ENCODE results near the gene CPNE7.

CPNE7 gene

DNA sequence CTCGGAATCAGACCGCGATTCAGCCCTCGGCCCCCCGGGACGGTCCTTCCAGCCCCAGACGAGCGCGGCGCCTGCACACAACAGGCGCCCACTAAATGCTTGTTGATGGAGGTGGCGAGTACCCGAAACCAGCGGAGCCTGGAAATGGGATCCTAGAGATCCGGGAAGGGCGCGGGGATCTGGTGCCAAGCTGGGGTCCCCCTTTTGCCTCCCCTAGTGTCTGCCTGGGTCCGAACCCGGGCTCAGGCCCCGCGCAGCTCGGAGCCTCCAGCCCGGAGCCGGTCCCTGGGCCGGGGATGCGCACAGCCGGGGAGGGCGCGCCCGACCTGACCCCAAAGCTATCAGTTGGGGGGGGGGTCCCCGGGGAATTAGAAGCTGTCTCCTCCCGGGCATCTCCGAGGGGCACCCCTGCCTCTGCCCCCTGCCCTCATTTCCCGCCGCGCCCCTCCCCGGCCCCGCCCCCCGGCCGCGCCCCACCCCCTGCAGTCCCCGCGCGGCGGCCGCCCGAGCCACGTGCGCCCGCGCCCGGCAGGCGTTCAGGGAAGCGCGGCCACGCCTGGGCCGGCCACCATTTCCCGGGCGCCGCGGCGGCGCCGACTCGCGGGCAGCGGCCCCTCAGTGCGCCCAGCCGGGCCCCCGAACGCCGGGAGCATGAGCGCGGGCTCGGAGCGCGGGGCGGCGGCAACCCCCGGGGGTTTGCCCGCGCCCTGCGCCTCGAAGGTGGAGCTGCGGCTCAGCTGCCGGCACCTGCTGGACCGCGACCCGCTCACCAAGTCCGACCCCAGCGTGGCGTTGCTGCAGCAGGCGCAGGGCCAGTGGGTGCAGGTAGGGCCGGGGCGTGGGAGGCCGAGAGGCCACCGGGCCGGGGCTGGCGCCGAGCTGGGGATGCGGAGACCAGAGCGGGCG lies at the start of gene CPNE7:
Gene CPNE7 (plus strand): TSS at position 512 of the 906 bp plus-strand sequence. CDS start 140 bp downstream, at position 652.
- no peak for DNase-seq (ENCODE audit: low read depth)

DNA sequence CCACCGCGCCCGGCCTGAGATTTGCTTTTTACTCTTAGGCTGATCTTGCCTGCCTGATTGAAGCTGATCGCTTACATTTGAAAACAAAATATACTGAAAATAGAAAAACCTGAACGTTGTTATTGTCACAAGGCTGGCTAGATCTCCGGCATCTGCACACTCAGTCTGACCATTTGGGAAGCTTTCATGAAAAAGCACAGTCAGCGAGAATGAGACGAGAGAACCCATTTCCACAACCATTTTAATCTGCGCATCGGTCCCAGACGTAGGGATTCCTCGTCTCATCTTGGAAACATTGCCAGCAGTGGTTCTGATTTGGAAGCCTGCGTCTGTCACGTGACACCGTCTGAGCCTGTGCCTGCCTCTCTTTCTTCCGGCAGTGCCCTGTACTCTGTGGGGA lies 46.5 kb upstream of the CPNE7 start:
- no peak for DNase-seq (ENCODE audit: low read depth)

DNA sequence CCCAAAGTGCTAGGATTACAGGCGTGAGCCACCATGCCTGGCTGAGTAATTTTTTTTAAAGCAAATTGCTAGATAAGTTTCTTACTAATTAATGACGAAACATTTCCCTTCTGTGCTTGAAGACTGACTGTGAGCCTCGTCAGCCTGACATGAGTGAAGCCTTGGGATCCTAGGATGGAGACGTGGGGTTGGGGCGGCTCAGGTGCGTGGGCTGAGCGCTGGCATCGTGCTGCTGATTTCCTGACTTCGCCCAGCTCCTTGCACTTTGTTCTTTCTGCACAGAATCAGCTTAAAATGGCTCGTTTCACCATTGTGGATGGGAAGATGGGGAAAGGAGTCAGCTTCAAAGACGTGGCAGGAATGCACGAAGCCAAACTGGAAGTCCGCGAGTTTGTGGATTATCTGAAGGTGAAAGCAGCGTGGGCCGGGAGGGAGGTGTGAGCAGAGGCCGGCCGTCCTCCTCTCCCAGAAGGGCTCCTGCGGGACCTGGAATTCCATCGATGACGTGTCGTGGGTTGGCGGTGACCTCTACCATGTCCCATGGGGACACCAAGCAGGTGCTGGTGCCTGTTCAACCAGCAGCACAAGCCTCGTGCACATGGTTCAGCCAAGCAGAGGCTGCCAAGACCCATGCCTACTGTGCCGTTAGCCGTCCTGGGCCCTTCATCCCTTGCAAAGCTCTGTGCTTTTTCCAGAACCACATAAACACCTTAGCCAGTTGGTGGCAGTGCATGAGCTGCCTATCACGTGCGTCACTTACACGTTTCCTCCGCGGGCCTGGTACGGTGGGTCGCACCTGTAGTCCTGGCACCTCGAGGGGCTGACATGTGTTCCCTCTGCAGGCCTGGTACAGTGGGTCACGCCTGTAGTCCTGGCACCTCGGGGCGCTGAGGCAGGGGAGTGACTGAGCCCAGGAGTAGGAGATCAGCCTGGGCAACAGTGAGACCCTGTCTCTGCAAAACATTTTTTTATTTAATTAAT lies 44.9 kb upstream of the CPNE7 start:
- no peak for DNase-seq (ENCODE audit: low read depth)

DNA sequence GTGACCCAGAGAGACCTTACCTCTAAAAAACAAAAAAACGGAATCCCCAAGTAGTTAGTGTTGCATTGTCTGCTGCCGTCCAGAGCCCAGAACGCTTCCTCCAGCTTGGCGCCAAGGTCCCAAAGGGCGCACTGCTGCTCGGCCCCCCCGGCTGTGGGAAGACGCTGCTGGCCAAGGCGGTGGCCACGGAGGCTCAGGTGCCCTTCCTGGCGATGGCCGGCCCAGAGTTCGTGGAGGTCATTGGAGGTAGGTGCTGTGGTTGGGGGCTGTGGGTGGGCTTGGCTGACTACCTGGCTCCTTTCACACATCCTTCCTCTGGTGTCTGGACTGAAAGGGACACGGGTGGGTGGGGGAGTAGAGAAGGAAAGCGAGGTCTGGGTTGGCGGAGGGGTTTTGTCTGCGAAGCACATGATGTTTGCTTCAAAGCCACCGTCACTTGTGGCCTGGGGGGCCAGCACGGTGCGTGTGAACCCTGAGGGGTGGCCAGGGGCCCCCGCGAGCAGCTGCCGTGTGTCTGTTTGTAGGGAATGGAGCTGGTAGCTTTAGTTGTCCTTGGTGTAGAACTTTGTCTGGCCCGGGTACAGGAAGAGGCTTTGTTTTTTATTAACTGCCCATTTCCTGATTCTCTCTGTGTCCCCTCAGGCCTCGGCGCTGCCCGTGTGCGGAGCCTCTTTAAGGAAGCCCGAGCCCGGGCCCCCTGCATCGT lies 43.6 kb upstream of the CPNE7 start:
- no peak for DNase-seq (ENCODE audit: low read depth)

DNA sequence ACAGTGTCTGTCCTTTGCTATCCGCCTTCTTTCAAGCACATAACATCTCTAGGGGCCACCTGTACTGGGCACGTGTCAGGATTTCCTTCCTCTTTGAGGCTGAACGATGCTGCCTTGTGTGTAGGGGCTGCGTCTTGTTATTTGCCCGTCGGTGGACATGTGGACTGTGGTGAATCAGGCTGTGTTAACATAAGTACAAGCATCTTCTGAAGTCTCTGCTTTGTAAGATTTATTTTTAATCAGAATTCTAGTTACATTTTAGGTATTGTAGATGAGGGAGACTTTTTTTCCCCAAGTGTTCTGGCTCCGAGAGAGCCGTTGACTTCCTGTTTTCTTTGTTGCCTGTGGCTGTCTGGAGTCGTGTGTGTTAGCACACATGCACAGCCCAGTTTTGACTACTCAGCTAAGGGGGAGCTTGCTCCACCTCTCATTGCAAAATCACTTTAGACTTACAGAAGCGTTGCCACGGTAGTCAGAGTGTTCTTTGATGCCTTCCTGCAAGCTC lies 41.3 kb upstream of the CPNE7 start:
- no peak for DNase-seq (ENCODE audit: low read depth)

DNA sequence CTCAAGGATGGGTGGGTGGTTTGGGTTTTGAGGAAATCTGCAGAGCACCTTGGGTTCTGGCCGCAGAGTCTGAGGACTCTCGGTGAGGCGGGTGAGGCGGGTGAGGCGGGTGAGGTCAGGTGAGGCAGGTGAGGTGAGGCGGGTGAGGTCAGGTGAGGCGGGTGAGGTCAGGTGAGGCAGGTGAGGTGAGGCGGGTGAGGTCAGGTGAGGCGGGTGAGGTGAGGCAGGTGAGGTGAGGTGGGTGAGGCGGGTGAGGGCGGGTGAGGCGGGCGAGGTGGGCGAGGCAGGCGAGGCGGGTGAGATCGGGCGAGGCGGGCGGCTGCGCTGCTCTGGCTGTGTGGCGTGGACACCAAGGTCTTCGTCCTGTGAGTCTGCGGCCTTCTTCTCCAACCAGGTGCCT lies 39.2 kb upstream of the CPNE7 start:
- no peak for DNase-seq (ENCODE audit: low read depth)

DNA sequence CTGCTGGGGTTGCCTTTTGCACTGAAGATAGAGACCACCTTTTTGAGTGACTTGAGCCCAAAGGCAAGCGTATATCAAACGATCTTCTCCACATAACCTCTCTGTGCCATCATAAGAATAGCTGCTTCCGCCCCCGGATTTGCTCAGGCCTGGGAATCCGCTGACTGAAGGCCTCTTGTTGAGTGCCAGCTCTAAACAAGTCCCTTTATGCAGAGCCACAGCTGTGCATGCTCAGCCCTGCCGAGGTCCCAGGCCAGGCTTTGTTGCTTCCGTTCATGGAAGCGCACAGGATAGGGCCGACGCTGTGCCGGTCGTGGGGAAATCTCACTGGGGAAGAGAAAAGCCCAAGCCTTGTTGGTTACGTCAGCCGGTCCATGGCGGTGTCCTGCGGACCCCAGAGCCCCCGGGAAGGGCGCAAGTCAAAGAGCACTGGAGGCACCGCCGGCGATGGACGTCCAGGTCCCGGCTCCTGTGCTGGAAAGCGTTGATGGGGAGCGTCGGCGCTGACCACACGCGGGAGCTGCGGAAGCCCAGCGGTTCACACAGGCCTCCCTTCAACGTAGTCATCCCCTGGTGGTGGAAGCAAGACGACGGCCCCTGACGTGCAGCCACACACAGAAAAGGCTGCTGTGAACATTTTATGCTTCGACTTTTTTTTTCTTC lies 38.5 kb upstream of the CPNE7 start:
- DNase-seq (ENCODE audit: low read depth), result no peak

DNA sequence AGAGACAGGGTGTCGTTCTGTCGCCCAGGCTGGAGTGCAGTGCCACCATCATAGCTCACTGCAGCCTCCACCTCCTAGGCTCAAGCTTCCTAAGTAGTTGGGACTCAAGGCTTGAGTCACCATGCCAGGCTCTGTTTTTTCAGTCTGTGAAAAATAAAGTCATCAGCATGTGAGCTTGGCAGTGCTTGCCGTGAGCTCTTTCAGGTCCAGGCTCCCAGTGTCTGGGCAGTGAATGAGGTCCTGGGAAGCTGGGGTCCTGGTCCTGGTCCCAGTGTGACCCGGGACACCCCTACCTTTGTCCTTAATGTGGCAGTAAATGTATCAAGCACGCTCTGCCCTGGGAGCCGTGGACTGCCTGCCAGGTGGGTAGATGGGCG lies 38.0 kb upstream of the CPNE7 start:
- DNase-seq (ENCODE audit: low read depth), result no peak

DNA sequence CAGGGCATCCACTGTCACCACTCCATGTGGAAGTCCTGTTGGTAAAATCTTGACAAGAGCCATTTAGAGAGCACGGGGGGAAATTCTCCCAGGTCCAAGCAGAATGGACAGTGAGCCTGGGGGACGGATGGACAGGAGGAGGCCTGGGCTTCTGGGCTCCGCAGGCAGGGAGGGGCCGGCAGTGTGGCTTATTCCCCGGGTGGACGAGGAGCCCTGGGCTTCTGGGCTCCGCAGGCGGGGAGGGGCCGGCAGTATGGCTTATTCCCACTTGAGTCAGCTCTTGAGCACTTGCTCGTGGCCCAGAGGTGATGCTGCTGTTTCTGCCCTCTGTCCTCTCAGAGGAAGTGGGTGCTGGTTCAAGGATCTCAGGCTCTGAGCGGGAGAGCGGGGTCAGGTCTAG lies 37.3 kb upstream of the CPNE7 start:
- DNase-seq (ENCODE audit: low read depth), result no peak

DNA sequence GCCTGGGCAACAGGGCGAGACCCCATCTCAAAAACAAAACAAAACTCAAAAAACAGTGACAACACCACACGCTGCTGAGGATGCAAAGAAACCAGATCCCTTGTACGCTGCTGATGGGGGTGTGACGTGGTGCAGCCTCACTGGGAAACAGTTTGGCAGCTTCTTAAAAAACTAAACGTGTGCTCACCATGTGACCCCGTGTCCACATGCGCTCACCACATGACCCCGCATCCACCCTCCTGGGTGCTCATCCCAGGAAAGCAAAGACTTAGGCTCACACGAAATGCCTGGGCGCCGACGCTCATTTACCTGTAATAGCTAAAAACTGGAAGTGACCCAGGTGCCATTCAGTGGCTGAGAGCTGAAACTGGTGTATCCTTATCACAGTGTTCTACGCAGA lies 35.0 kb upstream of the CPNE7 start:
- no peak for DNase-seq (ENCODE audit: low read depth)

DNA sequence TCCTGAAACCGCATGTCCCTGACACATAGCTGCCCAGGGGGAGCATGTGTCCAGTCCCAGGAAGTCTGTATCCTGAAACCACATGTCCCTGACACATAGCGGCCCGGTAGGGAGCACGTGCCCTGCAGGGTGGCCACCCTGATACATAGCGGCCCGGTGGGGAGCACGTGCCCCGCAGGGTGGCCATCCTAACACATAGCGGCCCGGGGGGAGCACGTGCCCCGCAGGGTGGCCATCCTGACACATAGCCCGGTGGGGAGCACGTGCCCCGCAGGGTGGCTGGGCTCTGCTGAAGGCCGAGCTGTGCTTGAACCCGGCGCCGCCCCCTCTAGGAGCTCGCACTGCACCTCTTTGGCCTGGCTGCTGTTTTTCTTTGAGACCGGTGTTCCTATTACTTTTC lies 33.8 kb upstream of the CPNE7 start:
- no peak for DNase-seq (ENCODE audit: low read depth)

DNA sequence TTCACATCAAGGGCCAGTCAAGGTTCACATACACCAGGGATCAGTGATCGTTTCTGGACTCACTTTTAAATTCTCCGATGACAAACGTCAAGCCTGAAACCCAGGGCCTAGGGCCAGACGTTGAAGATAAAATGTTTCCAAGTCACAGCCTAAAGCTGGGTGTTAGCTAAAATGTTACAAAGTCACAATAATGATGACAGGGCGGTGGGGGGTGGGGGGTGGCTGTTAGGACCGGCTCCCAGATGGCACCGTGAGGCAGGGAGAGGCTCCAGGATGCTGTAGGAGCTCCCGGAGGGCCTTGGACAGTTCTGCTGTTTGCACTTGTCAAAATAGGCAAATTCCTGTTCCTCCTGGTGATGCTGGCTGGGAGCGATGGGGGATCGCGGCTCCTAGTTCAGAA lies 31.4 kb upstream of the CPNE7 start:
- DNase-seq (ENCODE audit: low read depth), result no peak

DNA sequence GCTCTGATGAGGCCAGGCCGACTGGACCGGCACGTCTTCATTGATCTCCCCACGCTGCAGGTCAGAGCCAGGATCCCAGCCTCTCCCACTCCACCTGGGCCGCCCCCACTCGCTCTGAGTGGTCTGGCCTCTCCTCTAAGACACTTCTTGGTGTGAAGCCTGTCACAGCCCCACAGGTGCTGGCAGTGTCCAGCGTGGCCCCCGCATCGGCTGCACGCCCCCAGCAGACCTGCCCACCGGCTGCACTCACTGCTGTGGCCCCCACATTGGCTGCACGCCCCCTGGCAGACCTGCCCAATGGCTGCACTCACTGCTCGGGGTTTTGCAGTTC lies 30.9 kb upstream of the CPNE7 start:
- DNase-seq (ENCODE audit: low read depth), result no peak

DNA sequence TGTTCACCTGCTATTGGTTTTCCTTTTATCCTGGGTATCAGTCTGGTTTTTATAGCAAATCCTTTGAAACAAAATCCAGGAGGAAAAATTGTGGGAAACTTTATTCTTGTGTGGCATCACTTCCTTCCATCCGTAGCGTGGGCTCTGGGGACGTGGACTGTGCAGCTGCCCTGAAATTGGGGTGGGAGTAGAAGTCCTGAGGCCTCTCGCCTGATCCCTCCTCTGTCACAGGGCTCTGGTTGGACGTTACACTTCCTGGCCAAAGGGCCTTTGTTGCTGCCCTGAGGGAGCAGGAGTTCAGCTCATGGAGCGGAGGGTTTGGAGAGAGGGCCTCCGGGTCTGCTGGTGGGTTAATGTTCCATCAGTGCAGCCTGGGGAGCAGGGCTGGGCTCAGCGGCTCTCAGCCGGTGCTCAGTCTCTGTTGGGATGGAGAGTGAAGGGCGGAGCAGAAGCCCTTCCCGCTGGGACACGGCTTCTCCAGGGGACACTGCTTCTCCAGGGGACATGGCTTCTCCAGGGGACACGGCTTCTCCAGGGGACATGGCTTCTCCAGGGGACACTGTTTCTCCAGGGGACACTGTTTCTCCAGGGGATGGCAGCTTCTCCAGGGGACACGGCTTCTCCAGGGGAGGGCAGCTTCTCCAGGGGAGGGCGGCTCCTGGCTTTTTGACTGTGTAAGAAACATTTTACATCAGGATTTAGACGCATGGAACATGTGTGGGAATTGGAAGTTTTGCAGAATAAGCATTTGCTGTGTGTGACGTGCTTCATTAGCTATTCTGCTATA lies 30.3 kb upstream of the CPNE7 start:
- no peak for DNase-seq (ENCODE audit: low read depth)

DNA sequence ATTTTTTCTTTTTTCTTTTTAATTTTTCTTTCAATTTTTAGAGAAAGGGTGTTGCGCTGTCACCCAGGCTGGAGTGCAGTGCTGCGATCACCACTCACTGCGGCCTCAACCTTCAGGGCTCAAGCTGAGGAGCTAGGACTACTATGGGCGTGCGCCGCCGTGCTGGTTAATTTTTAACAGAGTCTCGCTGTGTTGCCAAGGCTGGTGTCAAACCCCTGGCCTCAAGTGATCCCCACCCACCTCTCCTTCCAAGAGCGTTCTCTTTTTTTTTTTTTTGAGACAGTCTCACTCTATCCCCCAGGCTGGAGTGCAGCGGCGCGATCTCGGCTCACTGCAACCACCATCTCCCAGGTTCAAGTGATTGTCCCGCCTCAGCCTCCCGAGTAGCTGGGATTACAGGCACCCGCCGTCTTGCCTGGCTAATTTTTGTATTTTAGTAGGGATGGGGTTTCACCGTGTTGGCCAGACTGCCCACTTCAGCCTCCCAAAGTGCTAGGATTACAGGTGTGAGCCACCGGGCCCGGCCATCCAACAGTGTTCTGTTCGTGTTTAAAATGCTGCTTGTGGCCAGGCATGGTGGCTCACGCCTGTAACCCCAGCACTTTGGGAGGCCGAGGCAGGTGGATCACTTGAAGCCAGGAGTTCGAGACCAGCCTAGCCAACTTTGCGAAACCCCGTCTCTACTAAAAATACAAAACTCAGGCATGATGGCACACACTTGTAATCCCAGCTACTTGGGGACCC lies 29.6 kb upstream of the CPNE7 start:
- DNase-seq (ENCODE audit: low read depth), result no peak

DNA sequence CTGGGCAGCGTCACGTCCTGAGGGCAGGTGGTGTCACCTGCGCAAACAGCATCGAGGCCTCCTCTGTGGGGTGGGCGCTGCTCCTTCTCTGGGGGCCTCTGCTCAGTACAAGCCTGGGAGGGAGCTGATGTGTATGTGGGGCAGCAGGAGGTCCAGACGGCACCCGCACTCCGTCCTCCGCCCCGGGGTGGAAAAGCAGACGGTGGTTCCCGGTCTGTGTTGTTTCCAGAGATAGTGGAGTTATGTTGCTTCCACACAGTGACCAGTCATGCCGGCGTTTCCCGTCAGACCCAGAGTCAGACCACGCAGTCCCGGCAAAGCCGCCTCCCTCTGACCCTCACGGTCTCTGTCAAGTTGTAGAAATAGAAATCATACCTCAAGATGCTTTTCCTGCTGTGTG lies 28.8 kb upstream of the CPNE7 start:
- DNase-seq (ENCODE audit: low read depth), result no peak

DNA sequence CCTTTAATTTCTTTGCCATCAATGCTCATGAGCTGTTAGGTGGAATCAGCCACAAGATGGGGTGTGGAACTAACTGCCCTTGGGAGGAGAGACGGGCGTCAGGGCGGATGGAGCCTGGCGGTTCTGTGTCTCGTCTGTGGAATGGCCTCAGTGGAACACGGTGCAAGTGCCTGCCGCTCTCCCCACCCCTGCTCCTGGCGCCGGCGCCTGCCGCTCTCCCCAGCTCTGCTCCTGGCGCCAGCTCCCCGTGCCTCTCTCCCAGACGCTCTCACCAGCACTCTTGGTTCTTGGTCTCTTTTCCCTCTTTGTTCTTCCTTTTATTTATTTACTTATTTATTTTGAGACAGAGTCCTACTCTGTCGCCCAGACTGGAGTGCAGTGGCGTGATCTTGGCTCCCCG lies 28.3 kb upstream of the CPNE7 start:
- DNase-seq (ENCODE audit: low read depth), result no peak

DNA sequence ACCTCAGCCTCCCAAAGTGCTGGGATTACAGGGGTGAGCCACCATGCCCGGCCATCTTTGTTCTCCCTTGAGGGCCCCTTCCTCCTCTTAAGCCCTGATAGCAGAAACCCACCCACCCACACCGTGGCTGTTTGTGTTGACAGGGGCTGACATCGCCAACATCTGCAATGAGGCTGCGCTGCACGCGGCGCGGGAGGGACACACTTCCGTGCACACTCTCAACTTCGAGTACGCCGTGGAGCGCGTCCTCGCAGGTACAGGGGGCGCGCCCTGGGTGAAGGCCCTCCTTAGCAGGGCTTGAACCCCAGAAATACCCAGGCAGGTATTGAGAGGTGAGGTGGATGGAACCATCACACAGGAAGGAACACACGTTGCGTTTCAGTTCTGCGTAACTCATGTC lies 27.7 kb upstream of the CPNE7 start:
- no peak for DNase-seq (ENCODE audit: low read depth)

DNA sequence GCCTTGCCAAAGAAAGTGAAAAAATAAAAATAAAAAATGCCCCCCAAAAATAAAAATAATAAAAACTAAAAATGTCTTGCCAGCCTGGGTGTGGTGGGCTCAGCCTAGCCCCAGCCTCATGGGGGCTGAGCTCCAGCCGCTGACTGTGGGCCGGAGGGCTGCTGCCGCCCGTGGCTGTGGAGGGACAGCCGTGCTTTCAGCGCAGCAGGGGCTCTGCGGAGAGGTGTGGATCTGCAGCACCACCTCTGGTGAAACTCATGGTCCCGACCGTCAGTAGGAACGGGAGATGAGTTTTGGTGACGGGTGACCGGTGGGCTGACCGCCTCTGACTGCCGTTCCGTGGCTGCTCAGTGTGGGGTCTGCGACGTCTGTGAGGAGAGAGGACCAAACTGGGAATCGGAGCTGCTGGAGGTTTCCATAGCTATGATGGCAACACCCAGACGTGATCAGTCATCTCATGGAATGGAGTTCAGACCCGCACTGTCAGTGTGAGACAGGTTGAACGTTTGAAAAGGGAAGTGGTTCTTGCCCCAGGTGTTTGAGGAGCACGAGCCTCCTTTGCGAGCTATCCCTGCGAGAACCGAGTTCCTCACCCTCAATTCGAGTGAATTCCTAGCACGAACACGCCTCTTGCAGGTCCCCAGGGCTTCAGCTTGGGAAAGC lies 27.1 kb upstream of the CPNE7 start:
- no peak for DNase-seq (ENCODE audit: low read depth)

Data from activated T-cell treated with anti-CD3 and anti-CD28 coated beads for 24 hours (primary cell).